ENCODE data around the gene PLCB3.

DNA sequence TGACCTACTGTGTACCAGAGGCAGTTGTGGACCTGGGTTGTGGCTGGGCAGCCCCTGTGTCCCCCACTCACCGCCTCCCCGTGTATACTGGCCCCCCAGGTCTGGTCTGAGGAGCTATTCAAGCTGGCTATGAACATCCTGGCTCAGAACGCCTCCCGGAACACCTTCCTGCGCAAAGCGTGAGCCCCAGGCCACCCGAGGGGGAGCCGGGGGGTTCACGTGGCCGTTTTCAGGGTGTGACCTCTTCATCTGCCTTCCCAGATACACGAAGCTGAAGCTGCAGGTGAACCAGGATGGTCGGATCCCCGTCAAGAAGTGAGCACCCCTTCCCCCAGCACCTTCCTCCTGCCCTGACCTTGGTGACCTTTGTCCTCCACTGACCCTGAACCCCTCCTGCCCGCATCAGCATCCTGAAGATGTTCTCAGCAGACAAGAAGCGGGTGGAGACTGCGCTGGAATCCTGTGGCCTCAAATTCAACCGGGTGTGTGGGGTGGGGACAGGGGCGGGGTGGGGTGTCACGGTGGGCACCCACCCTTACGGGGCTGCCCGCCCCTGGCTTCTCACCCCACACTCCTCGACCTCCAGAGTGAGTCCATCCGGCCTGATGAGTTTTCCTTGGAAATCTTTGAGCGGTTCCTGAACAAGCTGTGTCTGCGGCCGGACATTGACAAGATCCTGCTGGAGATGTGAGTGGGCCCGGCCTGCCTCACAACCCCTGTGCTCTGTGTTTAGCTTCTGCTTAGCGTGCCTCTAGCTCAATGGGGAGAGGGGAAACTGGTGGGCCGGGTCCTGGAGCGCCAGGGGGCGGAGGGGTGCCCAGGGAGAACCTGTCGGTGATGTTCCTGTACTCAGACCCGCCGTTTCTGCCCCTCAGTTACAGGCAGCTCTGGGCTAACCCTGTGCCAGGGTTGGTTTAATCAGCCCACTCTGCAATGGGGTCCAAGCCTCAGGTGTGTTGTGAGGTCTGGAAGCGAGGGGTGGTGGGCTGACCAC lies 4.1 kb downstream of the PLCB3 start:
- TF ChIP-seq POLR2AphosphoS5 (IDR thresholded peaks at IDR 0.05; ENCODE audit: low read depth, low read length) (no peak), POLR2A (IDR thresholded peaks at IDR 0.05; ENCODE audit: low read depth, low read length) (no peak), TAF1 (IDR thresholded peaks at IDR 0.05; ENCODE audit: low read depth, low read length) (no peak), PAX5 (IDR thresholded peaks at IDR 0.05; ENCODE audit: insufficient read depth, low read length, severe bottlenecking) (no peak), SPI1 (IDR thresholded peaks at IDR 0.05; ENCODE audit: low read depth, low read length) (no peak), POU2F2 (IDR thresholded peaks at IDR 0.05; ENCODE audit: low read depth, low read length) (no peak)
